ENCODE results near the gene ANAPC15.

Gene ANAPC15

DNA sequence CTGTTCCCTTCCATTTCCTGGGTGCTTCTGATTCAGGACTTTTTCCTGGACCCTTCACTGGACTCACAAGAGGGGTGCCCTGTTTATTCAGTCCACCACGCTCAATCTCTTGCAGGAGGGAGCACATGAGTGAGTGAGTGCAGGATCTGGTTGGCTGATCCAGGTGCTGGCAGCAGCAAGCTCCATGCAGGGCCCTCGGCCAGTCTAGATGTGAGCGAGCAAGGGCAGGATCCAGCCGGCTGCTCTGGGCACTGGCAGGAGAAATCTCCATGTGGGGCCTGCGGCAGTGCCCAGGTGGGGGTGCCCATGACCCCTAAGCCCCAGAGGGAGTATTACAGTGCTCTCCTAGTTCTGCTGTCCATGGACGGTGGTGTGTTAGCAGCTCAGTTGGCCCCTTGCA, 11.6 kb upstream of the ANAPC15 start:
- no peak for DNase-seq (ENCODE audit: low spot score)

DNA sequence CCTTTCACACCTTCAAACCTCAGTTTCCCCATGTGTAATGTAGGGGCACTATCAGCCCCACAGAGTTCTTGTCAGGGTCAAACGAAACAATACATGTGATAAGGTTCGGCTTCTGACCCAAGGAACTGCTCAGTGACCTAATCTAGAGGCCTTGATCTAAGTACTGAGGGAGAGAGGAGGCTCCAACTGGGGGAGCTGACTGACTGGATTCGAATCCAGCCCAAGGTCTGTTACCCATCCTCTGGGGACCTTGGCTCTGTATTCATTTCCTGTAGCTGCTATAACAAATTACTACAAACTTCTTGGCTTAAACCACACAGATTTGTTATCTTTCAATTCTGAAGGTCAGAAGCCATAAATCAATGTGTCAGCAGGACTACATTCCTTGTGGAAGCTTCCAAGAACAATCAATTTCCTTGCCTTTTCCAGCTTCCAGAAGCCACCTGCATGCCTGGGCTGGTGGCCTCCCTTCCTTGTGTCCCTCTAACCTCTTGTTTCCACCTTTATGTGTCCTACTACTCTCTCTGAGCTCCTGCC, 10.7 kb upstream of the ANAPC15 start:
- no peak for DNase-seq (ENCODE audit: low spot score)

DNA sequence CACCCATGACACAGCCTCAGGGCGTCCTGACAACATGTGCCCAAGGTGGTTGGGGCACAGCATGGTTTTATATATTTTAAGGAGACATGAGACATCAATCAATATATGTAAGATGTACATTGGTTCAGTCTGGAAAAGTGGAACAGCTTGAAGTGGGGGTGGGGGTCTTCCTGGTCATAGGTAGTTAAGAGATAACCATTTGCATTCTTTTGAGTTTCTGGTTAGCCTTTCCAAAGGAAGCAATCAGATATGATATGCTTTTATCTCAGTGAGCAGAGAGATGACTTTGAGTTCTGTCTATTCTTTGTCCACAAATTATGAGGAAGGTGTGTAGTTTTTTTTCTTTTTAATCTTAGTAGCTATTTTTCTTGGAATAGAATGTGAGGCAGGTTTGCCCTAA, 10.1 kb upstream of the ANAPC15 start:
- DNase-seq (ENCODE audit: low spot score): no peak

DNA sequence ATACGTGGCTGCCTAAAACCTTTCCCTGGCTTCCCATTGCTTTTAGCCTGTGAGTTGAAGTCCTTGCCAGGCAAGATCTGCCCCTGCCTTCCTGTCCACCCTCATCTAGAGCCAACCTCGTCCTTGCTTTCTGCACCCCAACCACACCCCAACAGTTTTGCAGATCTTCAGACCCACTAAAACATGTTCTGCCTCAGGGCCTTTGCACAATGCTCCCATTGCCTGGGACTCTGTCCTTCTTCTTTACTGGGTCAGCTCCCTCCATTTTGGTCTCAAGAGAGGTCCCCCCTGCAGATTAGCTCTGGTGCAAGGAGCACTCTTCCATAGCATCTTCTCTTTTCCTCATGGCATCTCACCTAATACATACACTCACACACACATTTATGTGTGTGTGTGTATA, 8.4 kb upstream of the ANAPC15 start:
- no peak for DNase-seq (ENCODE audit: low spot score)

DNA sequence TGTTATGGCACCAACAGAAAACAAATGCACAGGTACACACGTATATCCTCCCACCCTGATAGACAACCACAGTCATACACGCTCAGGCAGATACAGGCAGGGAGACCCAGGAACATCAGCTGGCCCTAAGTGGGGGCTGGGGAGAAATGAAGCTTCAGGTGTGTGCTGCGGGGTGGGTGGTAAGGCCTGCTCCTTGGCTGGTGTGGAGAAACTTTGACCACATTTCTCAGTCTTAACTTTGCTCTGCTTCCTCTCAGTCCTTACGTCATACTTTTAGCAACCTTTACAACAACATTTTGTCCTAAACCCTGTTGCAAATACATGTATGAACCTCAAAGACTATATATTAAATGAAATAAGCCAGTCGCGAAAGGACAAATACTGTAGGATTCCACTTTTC, 6.7 kb upstream of the ANAPC15 start:
- no peak for DNase-seq (ENCODE audit: low spot score)

DNA sequence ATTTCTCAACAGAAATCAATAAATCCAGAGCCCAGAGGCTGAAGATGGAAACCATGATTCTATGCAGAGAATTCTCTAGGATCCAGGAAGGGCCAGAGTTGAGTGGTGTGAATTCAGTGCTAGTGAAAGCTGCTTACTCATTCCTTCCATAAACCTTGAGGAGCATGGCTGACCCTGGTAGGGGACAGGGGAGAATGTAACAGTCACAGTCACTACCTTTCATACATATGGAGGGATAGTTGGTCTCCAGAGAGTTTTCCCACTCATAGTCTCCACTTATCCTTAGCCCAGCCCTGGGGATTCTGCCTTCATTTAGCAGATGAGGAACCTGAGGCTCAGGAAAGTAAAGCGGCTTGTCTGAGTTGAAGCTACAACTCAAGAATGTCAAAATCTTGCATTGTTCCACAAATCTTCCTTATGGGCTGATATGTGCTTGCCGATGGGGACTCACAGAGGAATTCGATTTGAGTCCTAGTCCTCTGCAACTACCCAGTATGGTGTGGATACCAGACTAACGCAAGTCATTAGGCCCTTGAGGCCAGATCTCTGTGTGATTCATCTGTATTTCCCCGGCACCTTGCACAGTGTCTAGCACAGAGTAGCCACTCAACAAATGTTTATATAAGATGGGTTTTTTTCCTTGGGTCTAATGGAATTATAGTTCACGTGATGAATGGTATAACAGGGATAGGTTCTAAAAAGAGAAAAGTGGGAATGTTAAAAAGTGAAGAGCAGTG, 3.7 kb upstream of the ANAPC15 start:
- no peak for DNase-seq (ENCODE audit: low spot score)

DNA sequence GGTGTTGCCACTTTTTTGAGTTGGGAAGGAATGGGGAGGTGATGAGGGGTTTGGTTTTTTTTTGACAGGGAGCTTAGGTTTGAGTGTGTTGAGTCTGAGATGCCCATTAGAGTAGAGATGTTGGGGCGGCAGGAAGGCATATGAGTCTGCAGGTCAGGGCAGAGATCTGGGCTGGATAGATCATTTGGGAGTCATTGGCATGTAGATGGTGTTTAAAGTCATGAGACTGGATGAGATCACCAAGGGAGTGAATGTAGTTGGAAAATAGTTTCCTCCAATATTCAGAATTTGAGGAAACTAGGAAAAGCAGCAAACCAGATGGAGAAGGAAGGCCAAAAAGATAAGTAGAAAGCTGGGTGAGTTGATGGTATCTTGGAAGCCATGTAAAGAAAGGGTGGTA, 2.1 kb upstream of the ANAPC15 start:
- DNase-seq (ENCODE audit: low spot score): no peak

DNA sequence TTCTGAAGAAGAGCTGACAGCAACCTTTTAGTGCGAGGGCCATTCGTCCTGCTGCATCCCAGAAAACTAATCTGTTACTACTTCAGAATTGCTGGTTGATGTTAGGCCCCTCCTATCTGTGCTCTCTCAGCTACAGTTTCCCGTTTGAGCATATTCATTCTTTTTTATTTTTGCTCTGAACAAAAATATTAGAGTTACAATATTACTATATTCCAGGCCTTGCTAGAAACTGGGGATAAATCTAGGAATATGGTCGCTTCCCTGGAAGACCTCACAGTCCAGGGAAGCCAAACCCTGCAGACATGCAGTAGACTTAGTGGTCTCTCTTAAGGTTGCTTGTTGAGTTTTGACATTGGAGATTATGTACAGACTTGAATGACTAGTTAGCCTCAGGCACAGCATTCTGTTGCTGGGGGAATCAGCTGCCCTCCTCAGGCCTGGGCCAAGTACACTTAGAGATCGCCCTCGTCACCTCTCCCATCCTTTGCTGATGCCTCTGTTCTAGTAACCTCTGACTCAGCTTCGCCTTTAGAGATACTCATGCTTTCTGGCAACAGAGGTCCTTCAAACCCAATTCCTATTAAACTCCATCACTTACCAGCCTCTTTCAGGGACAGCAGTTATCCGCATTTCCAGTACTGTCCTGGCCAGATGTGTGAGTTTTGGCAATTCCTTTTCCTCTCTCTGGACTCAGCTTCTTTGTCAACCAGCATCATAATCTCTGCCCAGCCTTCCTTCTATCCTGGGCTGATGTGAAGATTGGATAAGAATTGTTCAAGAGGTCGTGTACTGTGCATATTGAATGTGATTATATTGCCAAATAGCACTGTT, 698 bp upstream of the ANAPC15 start:
- no peak for DNase-seq (ENCODE audit: low spot score)

DNA sequence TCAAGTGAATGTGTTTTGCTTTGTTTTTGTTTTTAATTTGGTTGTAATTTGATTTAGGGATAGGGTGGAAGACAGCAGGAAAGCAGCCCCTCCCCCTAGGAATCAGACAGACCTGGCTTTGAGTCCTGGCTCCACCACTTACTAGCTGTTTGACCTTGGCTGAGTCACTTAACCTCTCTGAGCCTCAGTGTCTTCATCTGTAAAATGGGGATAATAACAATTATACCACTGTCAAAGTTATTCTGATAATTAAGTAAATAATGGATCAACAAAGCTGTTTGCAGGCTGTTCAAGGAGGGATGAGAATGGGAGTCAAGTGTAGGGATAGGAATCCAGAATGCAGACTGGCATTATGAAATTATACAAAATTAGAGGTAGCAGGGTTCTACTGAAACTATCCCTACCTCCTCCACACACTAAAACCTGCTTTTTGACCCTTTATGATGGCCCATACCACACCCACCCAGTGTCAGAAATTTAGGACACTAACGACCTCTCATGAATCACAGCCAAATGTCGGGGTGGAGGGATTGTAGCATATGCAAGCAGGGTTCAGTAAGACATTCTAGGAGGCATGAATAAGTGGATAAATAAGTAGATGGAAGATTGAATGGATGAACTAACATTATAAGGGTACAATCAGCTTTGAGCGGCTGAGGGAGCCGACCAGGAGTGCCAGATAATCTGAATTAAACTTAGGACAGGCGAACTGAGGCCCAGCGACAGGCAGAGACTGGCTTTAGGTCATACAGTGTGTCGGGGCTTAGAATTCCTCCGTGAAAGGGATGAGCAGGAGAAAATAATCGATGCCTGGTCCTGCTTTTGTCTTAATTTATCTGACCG, 974 bp downstream of the ANAPC15 start:
- DNase-seq (ENCODE audit: low spot score): no peak

DNA sequence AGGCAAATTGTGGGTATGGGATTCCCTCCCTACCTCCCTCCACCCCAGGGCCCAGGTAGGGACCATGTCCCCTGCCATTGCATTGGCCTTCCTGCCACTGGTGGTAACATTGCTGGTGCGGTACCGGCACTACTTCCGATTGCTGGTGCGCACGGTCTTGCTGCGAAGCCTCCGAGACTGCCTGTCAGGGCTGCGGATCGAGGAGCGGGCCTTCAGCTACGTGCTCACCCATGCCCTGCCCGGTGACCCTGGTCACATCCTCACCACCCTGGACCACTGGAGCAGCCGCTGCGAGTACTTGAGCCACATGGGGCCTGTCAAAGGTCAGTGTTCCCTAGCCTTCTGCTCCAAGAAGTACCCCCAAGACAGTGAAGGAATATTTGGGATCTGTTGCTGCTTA, 6.6 kb downstream of the ANAPC15 start, which contains the start of gene TOMT:
Gene TOMT, plus strand, starts transcription at position 37 of the 400 bp plus-strand sequence. Its CDS starts 28 bp downstream, at position 65.
- no peak for DNase-seq (ENCODE audit: low spot score)

DNA sequence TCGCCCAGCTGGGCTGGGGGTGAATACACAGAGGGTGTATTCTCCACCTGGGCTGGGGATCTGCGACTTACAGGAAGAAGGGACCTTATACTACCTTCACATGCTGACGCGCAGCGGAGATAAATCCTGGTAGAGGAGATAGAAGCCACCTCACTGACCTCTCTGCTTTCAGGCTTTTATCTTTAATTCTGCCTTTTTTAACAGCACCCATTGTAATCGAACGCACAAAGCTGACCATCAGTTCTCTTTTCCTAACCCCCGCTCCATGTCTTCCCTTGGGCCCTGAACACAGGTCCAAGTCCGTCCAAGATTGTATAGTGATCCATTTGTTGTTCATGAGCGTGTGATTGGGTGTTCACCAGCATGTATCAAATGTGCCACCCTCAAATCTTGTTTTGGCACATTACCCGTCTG, 8.7 kb downstream of the ANAPC15 start:
- no peak for DNase-seq (ENCODE audit: low spot score)

DNA sequence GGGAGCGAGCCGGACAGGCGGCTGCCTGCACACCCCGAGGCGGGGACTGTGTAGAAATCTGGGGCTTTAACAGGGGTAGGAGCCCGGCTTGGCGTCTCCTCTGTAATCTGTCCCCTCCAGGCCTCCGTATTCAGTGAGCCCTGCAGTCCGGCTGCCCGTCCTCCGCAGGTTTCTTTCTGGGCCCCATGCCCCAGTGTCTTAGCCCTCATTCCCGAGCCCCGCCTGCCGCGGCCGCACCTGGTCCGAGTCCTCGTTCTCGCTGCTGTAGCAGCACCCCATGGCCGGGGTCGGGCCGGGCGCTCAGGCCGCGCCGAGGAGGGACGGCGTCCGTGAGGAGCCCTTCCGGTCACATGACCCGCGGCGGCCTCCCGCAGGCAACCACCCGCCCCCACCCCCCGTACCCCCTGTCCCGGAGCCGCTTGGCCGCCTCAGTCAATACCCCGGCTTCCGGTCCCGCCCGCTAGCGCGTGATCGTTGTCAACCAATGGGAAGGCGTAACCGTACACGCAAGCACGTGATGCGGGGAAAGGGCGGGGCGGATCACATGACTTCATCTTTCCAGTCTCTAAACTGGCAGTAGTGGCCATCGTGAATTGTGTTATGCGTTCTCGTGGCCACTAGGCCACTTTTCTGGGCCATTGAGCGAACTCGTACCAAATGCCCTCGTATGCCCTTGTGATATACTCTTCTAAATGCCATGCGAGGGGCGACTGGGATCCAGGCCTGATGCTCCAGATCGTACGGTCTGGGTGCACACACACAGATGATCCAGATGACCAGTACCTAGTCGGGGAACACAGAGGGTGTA, 9.3 kb downstream of the ANAPC15 start, which contains the start of gene LAMTOR1:
Gene LAMTOR1, minus strand, starts transcription at position 352 of the 808 bp plus-strand sequence. Its CDS starts 73 bp downstream, at position 279.
- peak; percentile 99 for DNase-seq (ENCODE audit: low spot score)

DNA sequence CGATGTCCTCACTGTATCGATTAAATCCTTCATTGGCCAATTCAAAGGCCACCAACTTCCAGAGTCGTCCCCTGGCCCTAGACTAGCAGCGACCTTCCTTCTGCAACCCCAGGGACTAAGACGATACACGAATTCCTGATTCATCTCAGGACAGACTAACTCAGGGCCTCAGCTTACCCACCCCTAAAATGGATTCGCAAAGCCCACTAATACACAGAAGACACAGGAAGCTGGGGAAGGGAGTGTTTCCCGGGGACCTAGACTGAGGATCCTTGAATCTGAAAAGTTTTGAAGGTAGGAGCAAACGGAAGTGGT, 9.9 kb downstream of the ANAPC15 start:
- no peak for DNase-seq (ENCODE audit: low spot score)

DNA sequence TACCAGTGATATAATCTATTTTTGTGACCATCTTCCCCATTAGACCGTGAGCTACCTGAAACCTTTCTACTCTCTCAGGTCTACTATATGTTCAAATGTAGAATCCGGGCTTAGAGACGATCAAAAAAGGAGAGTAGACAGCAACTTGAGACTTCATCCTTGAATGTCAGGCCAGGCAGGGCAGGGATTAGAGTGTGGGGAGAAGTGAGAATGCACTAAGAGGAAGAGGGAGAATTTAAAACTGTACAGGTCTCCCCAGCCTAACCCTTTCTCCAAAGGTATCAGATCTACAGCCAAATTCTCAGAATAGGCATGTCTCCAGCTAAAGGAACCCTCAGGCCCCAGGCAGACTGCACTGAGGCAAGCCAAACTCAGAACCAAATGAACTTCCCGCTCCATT, 10.3 kb downstream of the ANAPC15 start:
- DNase-seq (ENCODE audit: low spot score): no peak

DNA sequence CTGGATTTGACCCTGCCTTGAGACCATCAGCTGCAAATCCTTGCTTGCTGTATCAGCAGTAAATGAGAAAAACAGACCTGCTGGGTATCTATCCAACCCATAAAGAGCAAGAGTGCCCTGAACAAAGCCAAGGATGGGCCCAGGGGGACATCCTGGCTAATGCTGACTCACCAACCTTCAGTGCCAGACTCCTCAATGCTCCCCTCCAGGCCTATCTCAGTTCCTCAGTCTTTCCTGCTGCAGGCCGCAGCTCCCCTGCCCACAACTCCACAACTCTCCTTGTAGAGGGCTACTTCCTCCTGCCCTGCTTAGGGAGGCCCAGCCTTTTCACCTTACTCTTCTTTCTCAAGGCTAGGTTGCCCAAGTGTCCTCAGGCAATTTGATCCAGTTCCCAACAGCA, 12.0 kb downstream of the ANAPC15 start:
- no peak for DNase-seq (ENCODE audit: low spot score)

DNA sequence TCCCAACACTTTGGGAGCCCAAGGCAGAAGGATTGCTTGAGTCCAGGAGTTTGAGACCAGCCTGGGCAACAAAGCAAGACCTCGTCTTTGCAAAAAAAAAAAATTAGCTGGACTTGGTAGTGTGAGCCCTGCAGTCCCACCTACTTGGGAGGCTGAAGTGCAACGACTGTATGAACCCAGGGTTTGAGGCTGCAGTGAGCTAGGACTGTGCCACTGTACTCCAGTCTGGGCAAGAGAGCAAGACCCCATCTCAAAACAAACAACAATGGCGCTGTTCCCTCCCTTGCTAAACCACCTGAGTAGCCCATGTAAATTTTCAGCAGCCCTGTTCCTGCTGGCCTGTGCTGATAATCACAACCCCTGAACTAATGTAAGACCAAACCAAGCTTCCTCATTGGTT, 12.5 kb downstream of the ANAPC15 start:
- DNase-seq (ENCODE audit: low spot score): no peak

DNA sequence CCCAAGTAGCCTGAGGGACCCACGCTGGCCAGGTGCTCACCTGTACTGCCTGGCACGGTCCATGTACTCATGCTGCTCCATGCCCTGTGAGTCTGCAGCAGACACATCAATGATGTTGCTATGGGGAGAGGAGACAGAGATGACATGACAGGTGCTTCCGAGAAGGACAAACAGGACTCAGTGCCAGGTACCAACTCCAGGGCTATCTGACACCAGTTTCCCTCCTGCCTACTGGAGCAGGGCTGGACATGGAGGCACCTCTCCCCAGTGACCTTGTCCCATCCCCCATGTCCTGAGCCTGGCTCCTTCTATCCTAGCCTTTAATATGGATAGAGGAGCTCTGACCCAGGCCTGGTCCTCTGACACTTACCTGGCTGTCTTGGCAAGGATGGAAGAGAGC, 13.8 kb downstream of the ANAPC15 start:
- DNase-seq (ENCODE audit: low spot score): no peak

DNA sequence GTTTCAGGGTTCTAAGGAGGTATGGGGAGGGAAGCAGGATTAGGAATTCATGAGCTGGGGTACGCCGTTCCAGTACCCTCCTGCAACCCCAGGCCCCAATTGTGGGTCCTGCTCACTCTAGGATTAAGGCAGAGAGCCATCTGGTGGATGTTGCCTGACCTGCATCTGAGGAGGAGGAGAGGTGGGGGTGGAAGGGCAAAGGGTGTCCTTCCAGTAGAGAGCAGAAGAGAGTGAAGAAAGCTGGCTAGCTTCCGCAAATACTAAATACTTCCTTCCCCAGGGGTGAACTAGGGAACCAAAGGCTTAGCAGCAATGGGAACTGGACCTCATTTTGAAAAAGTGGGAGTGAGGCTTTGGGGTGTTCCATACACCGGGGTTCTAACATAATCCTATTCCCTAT, 21.2 kb downstream of the ANAPC15 start:
- peak; percentile 60 for DNase-seq (ENCODE audit: low spot score)

DNA sequence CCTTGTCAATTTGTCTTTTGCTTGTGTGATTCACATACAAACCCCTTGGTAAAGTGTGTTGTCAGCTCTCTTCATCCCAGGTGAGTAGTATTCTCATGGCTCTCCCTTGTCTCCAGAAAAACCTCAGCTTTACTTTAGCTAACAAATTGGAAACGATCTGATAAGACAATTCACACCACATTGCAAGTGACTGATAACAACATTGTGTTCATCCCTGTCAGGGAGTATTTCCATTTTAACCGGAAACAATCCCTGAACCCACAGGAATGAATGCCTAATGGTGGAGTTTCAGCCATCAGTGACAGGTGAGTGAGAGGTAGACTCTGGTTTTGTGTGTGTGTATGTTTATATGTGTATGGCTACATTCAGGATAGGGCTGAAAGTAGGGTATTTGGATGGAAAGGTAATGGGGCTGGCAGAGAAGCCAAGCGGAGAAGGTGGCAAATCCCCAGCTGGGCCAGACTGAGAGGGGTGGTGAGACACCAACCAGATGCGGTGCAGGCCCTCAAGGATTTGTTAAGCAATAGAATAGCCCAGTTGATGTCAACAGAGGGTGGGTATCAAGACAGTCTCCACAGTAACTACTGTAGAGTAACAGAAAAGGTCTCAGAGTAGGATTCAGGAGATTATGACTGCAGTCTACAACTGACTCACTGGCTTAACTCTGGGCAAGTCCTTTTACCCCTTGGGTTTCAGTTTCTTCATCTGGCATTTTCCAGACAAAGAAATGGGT, 24.3 kb downstream of the ANAPC15 start:
- DNase-seq (ENCODE audit: low spot score): no peak

DNA sequence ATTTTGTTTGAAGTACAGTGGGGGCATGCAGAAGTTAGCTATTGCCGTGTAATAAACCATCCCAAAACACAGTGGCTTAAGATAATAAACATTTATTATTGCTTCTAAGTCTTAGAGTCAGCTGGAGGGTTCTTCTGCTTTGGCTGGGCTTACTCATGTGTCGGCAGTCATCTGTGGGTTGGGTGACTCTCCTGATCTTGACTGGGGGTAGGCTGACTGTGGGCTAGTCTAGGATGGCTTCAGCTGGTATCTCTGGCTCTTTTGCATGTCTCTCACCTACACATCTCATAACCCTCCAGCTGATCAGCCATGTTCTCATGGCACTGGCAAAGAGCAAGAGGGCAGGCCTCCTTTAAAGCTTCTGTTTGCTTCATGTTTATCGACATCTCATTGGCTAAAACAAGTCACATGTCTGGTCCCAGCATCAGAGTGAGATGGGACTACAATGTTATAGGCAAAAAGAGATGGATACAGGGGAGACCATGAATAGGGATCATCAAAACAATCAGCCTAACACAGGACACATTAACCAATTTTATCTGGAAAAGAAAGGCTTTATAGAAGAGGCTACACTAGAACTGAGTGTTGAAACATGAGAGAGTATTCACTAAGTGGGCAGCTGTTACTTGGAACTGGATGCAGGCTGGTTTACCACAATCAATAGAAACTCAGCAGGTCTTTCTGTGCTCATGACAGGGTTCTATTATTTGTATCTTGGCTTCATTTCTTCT, 26.7 kb downstream of the ANAPC15 start:
- no peak for DNase-seq (ENCODE audit: low spot score)

Data from activated CD4-positive, alpha-beta T cell treated with anti-CD3 and anti-CD28 coated beads, Interleukin-2, Interleukin-4, amounts not matched to agents 100 ng/mL and 50 ng/mL, durations not matched to agents 16 hours and 8 hours (primary cell).